ENCODE results near the gene EXOC4. TPM values are rescaled to one million over a fixed set of nuclear protein-coding genes. Genes with fewer than 3 reads are reported as not detected.

EXOC4 gene
- total RNA-seq, 1 donor from 2014 or later: 41.3 TPM

- no peak for TF ChIP-seq CTCF (conservative IDR thresholded peaks at IDR 0.05; ENCODE audit: low read depth, low read length)
- DNase-seq (ENCODE audit: low read depth): no peak
- no peak overlapping the region for H3K4me3 ChIP-seq (ENCODE audit: low read depth, low read length)
Observed at GRCh38 chr7:133781486-133782090, 528.7 kb downstream of the EXOC4 start.

DNA sequence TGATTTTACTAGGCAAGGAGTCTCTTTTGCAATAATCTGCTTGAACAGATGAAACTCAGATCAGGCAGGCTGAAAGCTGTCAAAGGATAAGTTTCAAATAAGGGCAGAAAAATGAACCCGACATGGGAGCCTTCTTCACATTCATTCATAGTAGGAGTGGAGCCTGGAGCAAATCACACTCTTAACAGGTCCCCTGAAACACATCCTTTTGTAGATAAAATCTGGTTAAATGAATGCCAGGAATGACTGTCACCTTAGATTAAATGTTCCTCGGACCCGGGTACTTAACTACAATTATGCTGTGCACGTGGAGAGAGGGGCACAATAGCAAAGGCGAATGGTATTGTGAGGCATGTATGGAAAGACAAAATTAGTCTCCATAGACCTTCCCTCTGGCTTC is 529.6 kb downstream of the EXOC4 start:
- no peak for TF ChIP-seq CTCF (conservative IDR thresholded peaks at IDR 0.05; ENCODE audit: low read depth, low read length)

GRCh38 chr7:133783276-133783675 is 530.4 kb downstream of the EXOC4 start:
- DNase-seq (ENCODE audit: low read depth): no peak
- no peak overlapping the region for H3K4me3 ChIP-seq (ENCODE audit: low read depth, low read length)
- TF ChIP-seq CTCF (conservative IDR thresholded peaks at IDR 0.05; ENCODE audit: low read depth, low read length): no peak

More for the DNA sequence above, 529.6 kb downstream of the EXOC4 start:
- no peak for DNase-seq (ENCODE audit: low read depth)
- H3K4me3 ChIP-seq (ENCODE audit: low read depth, low read length): no peak overlapping the region

DNA sequence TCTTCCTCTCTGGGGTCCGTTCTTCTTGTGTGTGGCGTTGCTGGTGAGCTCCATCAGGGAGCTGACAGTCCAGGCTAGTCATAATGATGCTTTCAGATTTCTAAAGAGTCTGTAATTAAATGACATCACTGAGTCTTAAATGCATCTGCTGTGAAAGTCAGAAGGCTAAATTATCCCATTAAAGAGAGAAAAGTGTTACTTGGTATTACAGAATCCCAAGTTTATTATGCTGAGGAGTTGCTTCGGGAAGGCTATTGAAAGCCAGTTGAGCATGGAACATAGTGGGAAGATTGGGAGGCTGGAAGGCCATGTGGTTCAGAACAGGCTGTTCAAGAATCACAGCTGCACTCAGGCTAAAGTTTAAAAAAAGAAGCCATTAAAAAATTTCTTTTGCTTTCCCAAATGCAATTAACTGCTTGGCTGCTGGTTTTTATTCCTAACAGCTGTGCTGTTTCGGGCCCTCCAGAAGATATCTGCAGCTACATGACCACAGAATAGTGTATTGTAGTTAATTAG is 531.7 kb downstream of the EXOC4 start:
- no peak for DNase-seq (ENCODE audit: low read depth)
- no peak for TF ChIP-seq CTCF (conservative IDR thresholded peaks at IDR 0.05; ENCODE audit: low read depth, low read length)
- H3K4me3 ChIP-seq (ENCODE audit: low read depth, low read length): no peak overlapping the region

DNA sequence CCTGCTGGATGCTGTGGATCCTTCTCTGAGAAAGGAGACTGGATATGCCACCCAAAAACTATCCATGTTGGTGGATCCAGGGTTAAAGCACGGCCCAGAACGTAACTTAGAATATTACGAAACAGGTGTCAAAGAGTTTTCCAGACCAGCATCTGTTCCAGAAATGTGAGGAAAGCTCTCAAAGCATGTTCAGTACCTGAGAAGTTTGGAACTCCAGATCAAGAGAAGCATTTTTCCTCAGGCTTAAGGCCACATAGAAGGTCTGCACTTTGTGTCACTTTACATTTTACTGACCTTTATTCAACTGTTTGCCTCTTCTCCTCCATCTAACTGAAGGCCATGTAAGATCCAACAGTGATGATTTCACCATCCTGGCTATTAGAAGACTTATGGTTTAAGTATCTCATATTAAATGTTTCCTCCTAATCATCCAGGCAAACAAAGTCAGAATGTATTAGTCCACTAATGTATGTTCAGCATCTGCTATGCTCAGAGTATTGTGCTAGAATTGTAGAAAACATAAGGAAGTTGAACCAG is 533.6 kb downstream of the EXOC4 start:
- DNase-seq (ENCODE audit: low read depth): no peak
- no peak for TF ChIP-seq CTCF (conservative IDR thresholded peaks at IDR 0.05; ENCODE audit: low read depth, low read length)
- H3K4me3 ChIP-seq (ENCODE audit: low read depth, low read length): no peak overlapping the region

- no peak for DNase-seq (ENCODE audit: low read depth)
- H3K4me3 ChIP-seq (ENCODE audit: low read depth, low read length): no peak overlapping the region
- peak; percentile 15 for TF ChIP-seq CTCF (conservative IDR thresholded peaks at IDR 0.05; ENCODE audit: low read depth, low read length)
Observed at GRCh38 chr7:133789974-133790373, 537.1 kb downstream of the EXOC4 start.

DNA sequence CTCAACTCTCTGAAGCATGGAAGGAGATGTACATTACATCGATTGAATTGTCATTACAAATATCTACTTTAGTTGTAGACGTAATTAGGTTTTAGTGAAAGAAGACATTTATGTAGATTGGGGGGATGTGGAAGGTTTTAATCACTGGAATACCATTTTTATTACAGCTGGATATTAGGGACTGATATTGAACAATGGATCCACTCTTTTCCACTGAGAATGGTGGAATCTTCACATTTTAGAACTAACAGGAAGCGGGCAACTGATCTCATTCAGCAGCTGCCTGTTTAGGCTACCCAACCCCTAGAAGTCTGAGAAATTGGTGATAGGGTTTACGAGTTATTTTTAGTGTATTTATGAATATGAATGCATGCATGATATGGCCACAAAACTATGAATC is 538.0 kb downstream of the EXOC4 start:
- DNase-seq (ENCODE audit: low read depth): no peak
- no peak overlapping the region for H3K4me3 ChIP-seq (ENCODE audit: low read depth, low read length)
- TF ChIP-seq CTCF (conservative IDR thresholded peaks at IDR 0.05; ENCODE audit: low read depth, low read length): no peak
